ENCODE results near the gene GAB3. TPM values are rescaled to one million over a fixed set of nuclear protein-coding genes. Genes with fewer than 3 reads are reported as not detected.

Gene GAB3
- total and polyA plus RNA-seq, 2 donors (not counting 1 experiment from before 2014, with no cell fraction given): 2.8 to 4.1 TPM

DNA sequence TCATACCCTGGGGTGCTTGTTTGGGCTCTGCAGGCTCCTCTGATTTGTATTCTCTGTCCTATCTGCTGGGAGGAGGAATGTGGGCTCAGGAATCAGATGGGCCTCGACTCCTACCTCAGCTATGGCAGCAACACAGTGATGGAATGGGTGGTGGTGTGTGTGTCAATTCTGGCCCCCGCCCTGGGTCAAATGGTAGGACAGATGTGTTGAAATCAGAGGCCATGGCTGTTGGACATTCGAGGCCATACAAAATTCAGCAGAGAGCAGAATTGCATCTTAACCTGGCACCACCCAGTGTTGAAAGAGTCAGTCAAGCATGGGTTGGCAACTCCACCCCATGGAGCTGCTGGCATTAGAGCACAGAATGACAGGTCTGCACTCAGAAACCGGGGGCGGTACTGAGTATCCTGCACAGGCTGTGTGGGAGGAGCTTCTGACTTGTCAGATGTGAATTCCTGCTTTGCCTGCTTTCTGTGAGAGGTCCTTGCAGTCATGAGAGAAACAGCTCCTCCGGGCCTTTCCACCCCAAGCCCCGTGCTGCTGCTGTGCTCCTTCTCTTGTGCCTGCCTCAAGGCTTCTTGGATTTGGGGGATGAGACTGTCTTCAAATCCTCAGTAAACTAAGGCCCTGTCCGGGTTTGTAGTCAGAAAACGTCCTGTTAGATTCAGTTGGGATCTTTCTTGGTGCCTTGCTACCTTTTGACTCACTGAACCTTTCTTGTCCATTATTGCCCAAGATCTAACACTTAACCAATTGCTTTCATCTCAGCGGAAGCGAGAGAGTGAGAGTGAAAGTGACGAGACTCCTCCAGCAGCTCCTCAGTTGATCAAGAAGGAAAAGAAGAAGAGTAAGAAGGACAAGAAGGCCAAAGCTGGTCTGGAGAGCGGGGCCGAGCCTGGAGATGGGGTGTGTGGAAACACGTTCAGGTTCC, 24.8 kb upstream of the GAB3 start:
- no peaks in the 10 kb centered on the region for H4K20me1 ChIP-seq (ENCODE audit: control insufficient read depth, extremely low read depth, insufficient read depth, low read length)
- H3K36me3 ChIP-seq (ENCODE audit: control insufficient read depth, insufficient read depth, low read length): peaks cover 14% of the 10 kb centered on the region
- H2AFZ ChIP-seq (ENCODE audit: low read length): no peak overlapping the region
- no peak for TF ChIP-seq EZH2 (IDR thresholded peaks at IDR 0.05; ENCODE audit: low read length, missing control alignments)
- TF ChIP-seq, protein P1, sequence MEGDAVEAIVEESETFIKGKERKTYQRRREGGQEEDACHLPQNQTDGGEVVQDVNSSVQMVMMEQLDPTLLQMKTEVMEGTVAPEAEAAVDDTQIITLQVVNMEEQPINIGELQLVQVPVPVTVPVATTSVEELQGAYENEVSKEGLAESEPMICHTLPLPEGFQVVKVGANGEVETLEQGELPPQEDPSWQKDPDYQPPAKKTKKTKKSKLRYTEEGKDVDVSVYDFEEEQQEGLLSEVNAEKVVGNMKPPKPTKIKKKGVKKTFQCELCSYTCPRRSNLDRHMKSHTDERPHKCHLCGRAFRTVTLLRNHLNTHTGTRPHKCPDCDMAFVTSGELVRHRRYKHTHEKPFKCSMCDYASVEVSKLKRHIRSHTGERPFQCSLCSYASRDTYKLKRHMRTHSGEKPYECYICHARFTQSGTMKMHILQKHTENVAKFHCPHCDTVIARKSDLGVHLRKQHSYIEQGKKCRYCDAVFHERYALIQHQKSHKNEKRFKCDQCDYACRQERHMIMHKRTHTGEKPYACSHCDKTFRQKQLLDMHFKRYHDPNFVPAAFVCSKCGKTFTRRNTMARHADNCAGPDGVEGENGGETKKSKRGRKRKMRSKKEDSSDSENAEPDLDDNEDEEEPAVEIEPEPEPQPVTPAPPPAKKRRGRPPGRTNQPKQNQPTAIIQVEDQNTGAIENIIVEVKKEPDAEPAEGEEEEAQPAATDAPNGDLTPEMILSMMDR (conservative IDR thresholded peaks at IDR 0.05 in 1 of 2, IDR thresholded peaks at IDR 0.05 in 1 of 2; ENCODE audit: low read depth in 1 of 2, low read length in 2 of 2): no peak
- H3K4me2 ChIP-seq (ENCODE audit: extremely low read depth, insufficient read depth, low read length): no peak overlapping the region
- peaks cover 3% of the 10 kb centered on the region for H3K4me1 ChIP-seq (ENCODE audit: control insufficient read depth, extremely low read depth, insufficient read depth, low read length)
- no peaks in the 10 kb centered on the region for H3K79me2 ChIP-seq (ENCODE audit: control insufficient read depth, insufficient read depth, low read length)
- no peaks in the 10 kb centered on the region for H3K27me3 ChIP-seq (ENCODE audit: control insufficient read depth, insufficient read depth, low read length)
- no peak overlapping the region for H3K27ac ChIP-seq (ENCODE audit: insufficient read depth, low read length)
- no peak overlapping the region for H3K4me3 ChIP-seq (replicated peaks in 1 of 4; ENCODE audit: control extremely low read depth in 1 of 4, insufficient read depth in 1 of 4, low read depth in 3 of 4, low read length in 4 of 4)
- no peak overlapping the region for H3K9ac ChIP-seq (ENCODE audit: insufficient read depth, low read length)
- peak in 1 of 2 donors; percentile 11 for DNase-seq (ENCODE audit: low read depth in 2 of 2)
- H3K9me3 ChIP-seq (ENCODE audit: control insufficient read depth, insufficient read depth, low read depth, low read length): no peaks in the 10 kb centered on the region

DNA sequence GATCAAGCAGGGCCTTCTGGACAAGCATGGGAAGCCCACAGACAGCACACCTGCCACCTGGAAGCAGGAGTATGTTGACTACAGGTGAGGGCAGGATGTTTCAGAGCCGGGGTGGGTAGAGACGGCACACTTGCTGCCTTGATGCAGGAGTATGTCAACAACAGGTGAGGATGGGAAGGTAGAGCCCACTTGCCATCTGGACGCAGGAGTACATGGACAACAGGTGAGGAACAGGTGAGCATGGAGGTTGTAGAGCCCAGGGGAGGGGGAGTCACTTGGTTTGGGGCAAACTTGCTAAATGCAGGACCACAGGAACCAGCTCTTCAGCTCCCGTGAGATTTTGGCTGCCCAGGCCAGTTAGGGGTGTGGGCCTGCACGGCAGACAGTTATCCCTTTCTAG, 23.7 kb upstream of the GAB3 start:
- H3K9me3 ChIP-seq (ENCODE audit: control insufficient read depth, insufficient read depth, low read depth, low read length): no peaks in the 10 kb centered on the region
- H3K4me1 ChIP-seq (ENCODE audit: control insufficient read depth, extremely low read depth, insufficient read depth, low read length): peaks cover 3% of the 10 kb centered on the region
- no peak overlapping the region for H3K4me3 ChIP-seq (replicated peaks in 1 of 4; ENCODE audit: control extremely low read depth in 1 of 4, insufficient read depth in 1 of 4, low read depth in 3 of 4, low read length in 4 of 4)
- no peaks in the 10 kb centered on the region for H3K79me2 ChIP-seq (ENCODE audit: control insufficient read depth, insufficient read depth, low read length)
- H3K27me3 ChIP-seq (ENCODE audit: control insufficient read depth, insufficient read depth, low read length): no peaks in the 10 kb centered on the region
- no peak overlapping the region for H3K4me2 ChIP-seq (ENCODE audit: extremely low read depth, insufficient read depth, low read length)
- H2AFZ ChIP-seq (ENCODE audit: low read length): no peak overlapping the region
- H3K9ac ChIP-seq (ENCODE audit: insufficient read depth, low read length): no peak overlapping the region
- H3K27ac ChIP-seq (ENCODE audit: insufficient read depth, low read length): no peak overlapping the region
- peaks cover 14% of the 10 kb centered on the region for H3K36me3 ChIP-seq (ENCODE audit: control insufficient read depth, insufficient read depth, low read length)
- TF ChIP-seq, protein P1 (conservative IDR thresholded peaks at IDR 0.05 in 1 of 2, IDR thresholded peaks at IDR 0.05 in 1 of 2; ENCODE audit: low read depth in 1 of 2, low read length in 2 of 2): no peak
- TF ChIP-seq EZH2 (IDR thresholded peaks at IDR 0.05; ENCODE audit: low read length, missing control alignments): no peak
- H4K20me1 ChIP-seq (ENCODE audit: control insufficient read depth, extremely low read depth, insufficient read depth, low read length): no peaks in the 10 kb centered on the region
- DNase-seq (ENCODE audit: low read depth in 2 of 2): no peak

DNA sequence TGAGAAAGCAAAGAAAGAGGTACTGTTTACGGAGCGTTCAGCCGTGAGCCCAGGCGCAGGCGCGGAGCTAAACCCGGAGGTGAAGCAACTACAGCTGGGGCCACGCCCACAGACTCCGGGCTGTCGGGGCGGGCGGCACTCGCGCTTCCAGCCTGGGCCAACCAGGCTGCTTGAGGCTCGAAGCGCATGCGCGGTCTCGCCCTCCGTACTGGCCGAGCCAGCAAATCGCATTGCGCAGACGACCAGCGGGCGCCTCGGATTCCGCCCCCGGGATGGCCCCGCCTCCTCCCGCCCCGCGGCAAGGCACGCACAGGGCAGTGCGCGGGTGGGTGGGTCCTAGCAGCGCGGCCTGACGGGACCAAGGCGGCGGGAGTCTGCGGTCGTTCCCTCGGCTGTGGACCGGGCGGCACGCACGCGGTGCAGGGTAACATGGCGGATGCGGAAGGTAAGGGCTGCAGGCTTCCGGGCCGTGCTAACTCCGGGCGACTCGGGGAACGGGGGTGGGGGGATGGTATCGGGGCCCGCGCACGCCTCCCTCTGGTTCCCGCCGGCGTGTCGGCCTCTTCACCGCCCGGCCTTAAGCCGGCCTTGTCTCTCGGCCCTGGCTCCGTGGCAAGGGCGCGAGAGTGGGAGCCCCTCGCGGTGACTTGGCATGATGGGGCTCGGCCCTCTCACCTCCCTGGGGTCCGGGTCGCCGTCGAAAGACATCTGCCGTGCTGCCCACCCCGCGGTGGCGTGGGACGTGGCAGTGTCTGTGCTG, 11.8 kb upstream of the GAB3 start, which contains the start of gene DKC1:
TSS of gene DKC1 (plus strand) at position 328 of the 760 bp plus-strand sequence. CDS start at position 430, 102 bp downstream.
- Histone ChIP-seq H3K27me3 (ENCODE audit: control insufficient read depth, insufficient read depth, low read length) (no peaks in the 10 kb centered on the region), H3K4me1 (ENCODE audit: control insufficient read depth, extremely low read depth, insufficient read depth, low read length) (no peaks in the 10 kb centered on the region), H2AFZ (ENCODE audit: low read length) (peak within 1 kb of the TSS; percentile 95), H3K4me2 (ENCODE audit: extremely low read depth, insufficient read depth, low read length) (peak within 1 kb of the TSS; percentile 92), H3K36me3 (ENCODE audit: control insufficient read depth, insufficient read depth, low read length) (peaks cover 2% of the 10 kb centered on the region), H3K9me3 (ENCODE audit: control insufficient read depth, insufficient read depth, low read depth, low read length) (no peaks in the 10 kb centered on the region), H4K20me1 (ENCODE audit: control insufficient read depth, extremely low read depth, insufficient read depth, low read length) (peaks cover 2% of the 10 kb centered on the region), H3K9ac (ENCODE audit: insufficient read depth, low read length) (peak within 1 kb of the TSS; percentile 83), H3K79me2 (ENCODE audit: control insufficient read depth, insufficient read depth, low read length) (peaks cover 21% of the 10 kb centered on the region), H3K27ac (ENCODE audit: insufficient read depth, low read length) (peak within 1 kb of the TSS; percentile 73), H3K4me3 (replicated peaks in 1 of 4; ENCODE audit: control extremely low read depth in 1 of 4, insufficient read depth in 1 of 4, low read depth in 3 of 4, low read length in 4 of 4) (peak within 1 kb of the TSS; percentile 66 to 86 (median 74))
- peak; percentile 90 to 94 for DNase-seq (ENCODE audit: low read depth in 2 of 2)
- TF ChIP-seq EZH2 (IDR thresholded peaks at IDR 0.05; ENCODE audit: low read length, missing control alignments): no peak
- TF ChIP-seq, protein P1 (conservative IDR thresholded peaks at IDR 0.05 in 1 of 2, IDR thresholded peaks at IDR 0.05 in 1 of 2; ENCODE audit: low read depth in 1 of 2, low read length in 2 of 2): no peak

All from fibroblast of lung (primary cell).